Measurements from ENCODE around the gene CRK. TPM values are rescaled to one million over a fixed set of nuclear protein-coding genes. Genes with fewer than 3 reads are reported as not detected.
"Not testable (repeated sequence)": the region's sequence is repeated elsewhere in the genome, so short reads cannot be mapped to it uniquely, and the experiment has no call there.

CRK gene
- total and polyA plus RNA-seq, 2 donors, result 26.6 to 27.9 TPM

GRCh38 chr17:1446201-1446600 lies 9.8 kb downstream of the CRK start:
- no peaks in the 10 kb centered on the region for H3K9me3 ChIP-seq (ENCODE audit: control insufficient read depth in 2 of 2, insufficient read depth in 1 of 2, low read length in 1 of 2)
- no peaks in the 10 kb centered on the region for H3K27me3 ChIP-seq (ENCODE audit: control insufficient read depth in 2 of 2, insufficient read depth in 1 of 2, low read length in 1 of 2)
- no peak for DNase-seq (ENCODE audit: low read depth in 6 of 9, low spot score in 9 of 9)
- no peak overlapping the region for H3K4me3 ChIP-seq (ENCODE audit: low read length in 2 of 2)
- peaks cover 13 to 24% of the 10 kb centered on the region in 2 donors for H3K36me3 ChIP-seq (ENCODE audit: control insufficient read depth in 2 of 2, insufficient read depth in 2 of 2, low read length in 1 of 2)
- 96% methylated on average over 12 of the region's 12 CpGs for WGBS
- no peak overlapping the region for H3K27ac ChIP-seq (ENCODE audit: low read depth in 1 of 2, low read length in 1 of 2)
- H3K4me1 ChIP-seq (ENCODE audit: control insufficient read depth in 2 of 2, insufficient read depth in 2 of 2, low read length in 2 of 2), result peaks cover 4 to 8% of the 10 kb centered on the region in 2 donors

GRCh38 chr17:1445695-1446094 lies 10.3 kb downstream of the CRK start:
- not testable (repeated sequence) for H3K4me3 ChIP-seq (ENCODE audit: low read length in 2 of 2); H3K9me3 ChIP-seq (ENCODE audit: control insufficient read depth in 2 of 2, insufficient read depth in 1 of 2, low read length in 1 of 2); DNase-seq (ENCODE audit: low read depth in 6 of 9, low spot score in 9 of 9); H3K27ac ChIP-seq (ENCODE audit: low read depth in 1 of 2, low read length in 1 of 2); H3K4me1 ChIP-seq (ENCODE audit: control insufficient read depth in 2 of 2, insufficient read depth in 2 of 2, low read length in 2 of 2); H3K27me3 ChIP-seq (ENCODE audit: control insufficient read depth in 2 of 2, insufficient read depth in 1 of 2, low read length in 1 of 2)
- WGBS, result 98% methylated on average over 4 of the region's 4 CpGs
- peaks cover 13 to 28% of the 10 kb centered on the region in 2 donors for H3K36me3 ChIP-seq (ENCODE audit: control insufficient read depth in 2 of 2, insufficient read depth in 2 of 2, low read length in 1 of 2)

DNA sequence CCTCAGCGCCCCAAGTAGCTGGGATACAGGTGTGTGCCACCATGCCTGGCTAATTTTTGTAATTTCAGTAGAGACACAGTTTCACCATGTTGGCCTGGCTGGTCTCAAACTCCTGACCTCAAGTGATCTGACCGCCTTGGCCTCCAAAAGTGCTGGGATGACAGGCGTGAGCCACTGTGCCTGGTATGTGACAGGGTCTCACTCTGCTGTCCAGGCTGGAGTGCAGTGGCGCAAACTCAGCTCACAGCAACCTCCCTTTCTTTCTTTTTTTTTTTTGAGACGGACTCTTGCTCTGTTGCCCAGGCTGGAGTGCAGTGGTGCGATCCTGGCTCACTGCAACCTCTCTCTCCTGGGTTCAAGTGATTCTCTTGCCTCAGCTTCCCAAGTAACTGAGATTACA lies 13.3 kb downstream of the CRK start:
- peaks cover 8 to 22% of the 10 kb centered on the region in 2 donors for H3K36me3 ChIP-seq (ENCODE audit: control insufficient read depth in 2 of 2, insufficient read depth in 2 of 2, low read length in 1 of 2)

GRCh38 chr17:1442187-1442586 lies 13.8 kb downstream of the CRK start:
- no peak for DNase-seq (ENCODE audit: low read depth in 6 of 9, low spot score in 9 of 9)
- no peak overlapping the region for H3K27ac ChIP-seq (ENCODE audit: low read depth in 1 of 2, low read length in 1 of 2)
- 98% methylated on average over 4 of the region's 4 CpGs for WGBS
- no peaks in the 10 kb centered on the region for H3K27me3 ChIP-seq (ENCODE audit: control insufficient read depth in 2 of 2, insufficient read depth in 1 of 2, low read length in 1 of 2)
- H3K4me1 ChIP-seq (ENCODE audit: control insufficient read depth in 2 of 2, insufficient read depth in 2 of 2, low read length in 2 of 2), result peaks cover 0 to 5% of the 10 kb centered on the region in 2 donors
- peaks cover 12 to 23% of the 10 kb centered on the region in 2 donors for H3K36me3 ChIP-seq (ENCODE audit: control insufficient read depth in 2 of 2, insufficient read depth in 2 of 2, low read length in 1 of 2)
- no peaks in the 10 kb centered on the region for H3K9me3 ChIP-seq (ENCODE audit: control insufficient read depth in 2 of 2, insufficient read depth in 1 of 2, low read length in 1 of 2)
- H3K4me3 ChIP-seq (ENCODE audit: low read length in 2 of 2), result no peak overlapping the region

More for the DNA sequence above, 13.3 kb downstream of the CRK start:
- not testable (repeated sequence) for H3K27ac ChIP-seq (ENCODE audit: low read depth in 1 of 2, low read length in 1 of 2); H3K4me1 ChIP-seq (ENCODE audit: control insufficient read depth in 2 of 2, insufficient read depth in 2 of 2, low read length in 2 of 2); H3K9me3 ChIP-seq (ENCODE audit: control insufficient read depth in 2 of 2, insufficient read depth in 1 of 2, low read length in 1 of 2); H3K4me3 ChIP-seq (ENCODE audit: low read length in 2 of 2); DNase-seq (ENCODE audit: low read depth in 6 of 9, low spot score in 9 of 9); H3K27me3 ChIP-seq (ENCODE audit: control insufficient read depth in 2 of 2, insufficient read depth in 1 of 2, low read length in 1 of 2)
- WGBS, result 99% methylated on average over 6 of the region's 6 CpGs

GRCh38 chr17:1440921-1441320 lies 15.1 kb downstream of the CRK start:
- Histone ChIP-seq H3K4me3 (ENCODE audit: low read length in 2 of 2) (no peak overlapping the region), H3K9me3 (ENCODE audit: control insufficient read depth in 2 of 2, insufficient read depth in 1 of 2, low read length in 1 of 2) (no peaks in the 10 kb centered on the region), H3K27me3 (ENCODE audit: control insufficient read depth in 2 of 2, insufficient read depth in 1 of 2, low read length in 1 of 2) (no peaks in the 10 kb centered on the region), H3K36me3 (ENCODE audit: control insufficient read depth in 2 of 2, insufficient read depth in 2 of 2, low read length in 1 of 2) (peaks cover 21 to 31% of the 10 kb centered on the region in 2 donors), H3K27ac (ENCODE audit: low read depth in 1 of 2, low read length in 1 of 2) (no peak overlapping the region), H3K4me1 (ENCODE audit: control insufficient read depth in 2 of 2, insufficient read depth in 2 of 2, low read length in 2 of 2) (no peaks in the 10 kb centered on the region)
- no peak for DNase-seq (ENCODE audit: low read depth in 6 of 9, low spot score in 9 of 9)
- WGBS, result 98% methylated on average over 8 of the region's 8 CpGs

GRCh38 chr17:1438593-1439083 lies 17.4 kb downstream of the CRK start:
- Histone ChIP-seq H3K27me3 (ENCODE audit: control insufficient read depth in 2 of 2, insufficient read depth in 1 of 2, low read length in 1 of 2) (no peaks in the 10 kb centered on the region), H3K9me3 (ENCODE audit: control insufficient read depth in 2 of 2, insufficient read depth in 1 of 2, low read length in 1 of 2) (no peaks in the 10 kb centered on the region), H3K4me1 (ENCODE audit: control insufficient read depth in 2 of 2, insufficient read depth in 2 of 2, low read length in 2 of 2) (no peaks in the 10 kb centered on the region), H3K36me3 (ENCODE audit: control insufficient read depth in 2 of 2, insufficient read depth in 2 of 2, low read length in 1 of 2) (peaks cover 28 to 48% of the 10 kb centered on the region in 2 donors), H3K4me3 (ENCODE audit: low read length in 2 of 2) (no peak overlapping the region), H3K27ac (ENCODE audit: low read depth in 1 of 2, low read length in 1 of 2) (no peak overlapping the region)
- no peak for DNase-seq (ENCODE audit: low read depth in 6 of 9, low spot score in 9 of 9)
- 96% methylated on average over 11 of the region's 11 CpGs for WGBS

DNA sequence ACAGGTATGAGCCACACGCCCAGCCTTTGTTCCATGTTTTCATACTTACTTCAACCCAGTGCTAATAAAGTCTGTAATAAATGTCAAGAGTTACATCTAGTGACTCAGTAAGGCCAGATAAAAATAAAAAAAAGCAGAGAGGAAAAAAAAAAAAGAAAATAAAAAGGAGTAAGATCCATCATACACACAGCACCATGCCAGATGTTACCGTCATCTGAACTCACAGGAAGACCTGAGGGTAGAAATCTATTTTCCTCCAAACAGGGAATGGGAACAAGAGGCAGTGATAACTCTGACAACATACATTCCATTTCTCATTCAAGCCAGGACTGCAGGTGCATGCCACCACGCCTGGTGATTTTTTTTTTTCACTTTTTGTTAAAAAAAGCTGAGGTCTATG lies 20.7 kb downstream of the CRK start:
- H3K27ac ChIP-seq (ENCODE audit: low read depth in 1 of 2, low read length in 1 of 2), result no peak overlapping the region
- DNase-seq (ENCODE audit: low read depth in 6 of 9, low spot score in 9 of 9), result no peak
- no peaks in the 10 kb centered on the region for H3K9me3 ChIP-seq (ENCODE audit: control insufficient read depth in 2 of 2, insufficient read depth in 1 of 2, low read length in 1 of 2)
- no peaks in the 10 kb centered on the region for H3K4me1 ChIP-seq (ENCODE audit: control insufficient read depth in 2 of 2, insufficient read depth in 2 of 2, low read length in 2 of 2)
- H3K36me3 ChIP-seq (ENCODE audit: control insufficient read depth in 2 of 2, insufficient read depth in 2 of 2, low read length in 1 of 2), result peaks cover 40 to 53% of the 10 kb centered on the region in 2 donors
- WGBS, result 83% methylated on average over 3 of the region's 3 CpGs
- H3K4me3 ChIP-seq (ENCODE audit: low read length in 2 of 2), result no peak overlapping the region
- H3K27me3 ChIP-seq (ENCODE audit: control insufficient read depth in 2 of 2, insufficient read depth in 1 of 2, low read length in 1 of 2), result no peaks in the 10 kb centered on the region

GRCh38 chr17:1434150-1434549 lies 21.9 kb downstream of the CRK start:
- Histone ChIP-seq H3K36me3 (ENCODE audit: control insufficient read depth in 2 of 2, insufficient read depth in 2 of 2, low read length in 1 of 2) (peaks cover 51 to 60% of the 10 kb centered on the region in 2 donors), H3K4me1 (ENCODE audit: control insufficient read depth in 2 of 2, insufficient read depth in 2 of 2, low read length in 2 of 2) (no peaks in the 10 kb centered on the region), H3K27me3 (ENCODE audit: control insufficient read depth in 2 of 2, insufficient read depth in 1 of 2, low read length in 1 of 2) (no peaks in the 10 kb centered on the region), H3K4me3 (ENCODE audit: low read length in 2 of 2) (no peak overlapping the region), H3K9me3 (ENCODE audit: control insufficient read depth in 2 of 2, insufficient read depth in 1 of 2, low read length in 1 of 2) (no peaks in the 10 kb centered on the region), H3K27ac (ENCODE audit: low read depth in 1 of 2, low read length in 1 of 2) (no peak overlapping the region)
- DNase-seq (ENCODE audit: low read depth in 6 of 9, low spot score in 9 of 9), result no peak
- WGBS, result over 99% methylated on average over 3 of the region's 3 CpGs

DNA sequence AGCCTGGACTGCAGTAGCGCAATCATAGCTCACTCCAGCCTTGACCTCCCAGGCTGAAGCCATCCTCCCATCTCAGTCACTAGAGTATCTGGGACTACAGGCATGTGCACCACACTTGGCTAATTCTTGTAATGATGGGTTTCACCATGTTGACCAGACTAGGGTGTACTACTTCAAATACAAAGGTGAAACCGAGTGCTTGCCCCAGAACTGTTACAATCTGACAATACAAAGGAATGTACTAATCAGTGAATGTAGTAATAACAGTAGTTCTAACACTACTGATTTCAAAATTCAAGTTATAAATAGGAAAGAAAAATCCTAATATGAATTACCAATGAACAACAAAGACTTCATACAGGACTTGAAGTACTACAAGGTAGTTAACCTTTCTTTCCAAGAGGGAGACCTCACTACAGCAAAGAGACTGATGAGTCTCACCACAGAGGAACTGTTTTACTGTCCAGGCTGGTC lies 24.4 kb downstream of the CRK start:
- no peak overlapping the region for H3K27ac ChIP-seq (ENCODE audit: low read depth in 1 of 2, low read length in 1 of 2)
- peaks cover 44 to 48% of the 10 kb centered on the region in 2 donors for H3K36me3 ChIP-seq (ENCODE audit: control insufficient read depth in 2 of 2, insufficient read depth in 2 of 2, low read length in 1 of 2)
- 93% methylated on average over 2 of the region's 2 CpGs for WGBS
- no peak for DNase-seq (ENCODE audit: low read depth in 6 of 9, low spot score in 9 of 9)
- no peak overlapping the region for H3K4me3 ChIP-seq (ENCODE audit: low read length in 2 of 2)
- no peaks in the 10 kb centered on the region for H3K4me1 ChIP-seq (ENCODE audit: control insufficient read depth in 2 of 2, insufficient read depth in 2 of 2, low read length in 2 of 2)
- H3K27me3 ChIP-seq (ENCODE audit: control insufficient read depth in 2 of 2, insufficient read depth in 1 of 2, low read length in 1 of 2), result no peaks in the 10 kb centered on the region
- H3K9me3 ChIP-seq (ENCODE audit: control insufficient read depth in 2 of 2, insufficient read depth in 1 of 2, low read length in 1 of 2), result no peaks in the 10 kb centered on the region
